H9 (cell line): Measurements from ENCODE around the gene SDHC. TPM values are rescaled to one million over a fixed set of nuclear protein-coding genes. Genes with fewer than 3 reads are reported as not detected.

ENCODE experiments used
- DNase-seq: peaks from one replicate; pipeline ENCODE4 v3.0.0-alpha.2; 2017
- H2AFZ ChIP-seq: one replicate; pipeline ENCODE4 v1.6.1; 2013; ENCODE audit warnings: mild to moderate bottlenecking, low read length, control low read depth, moderate library complexity
- H2AK5ac ChIP-seq: 2 replicates; pipeline ENCODE4 v1.6.1; 2013; ENCODE audit warnings: low read length, control low read depth, mixed read lengths; ENCODE audit not compliant: insufficient read length
- H2BK120ac ChIP-seq: one replicate; pipeline ENCODE4 v1.6.1; 2013; ENCODE audit warnings: low read depth, mild to moderate bottlenecking, low read length, control low read depth, inconsistent platforms; ENCODE audit not compliant: poor library complexity, severe bottlenecking
- H2BK12ac ChIP-seq: 2 replicates; pipeline ENCODE4 v1.6.1; 2013; ENCODE audit warnings: low read length, control low read depth, mixed read lengths, low read depth; ENCODE audit not compliant: insufficient read length
- H2BK15ac ChIP-seq: 2 replicates; pipeline ENCODE4 v1.6.1; 2013; ENCODE audit warnings: low read depth, low read length, control low read depth
- H2BK20ac ChIP-seq: one replicate; pipeline ENCODE4 v1.6.1; 2013; ENCODE audit warnings: low read depth, mild to moderate bottlenecking, low read length, control low read depth, inconsistent platforms; ENCODE audit not compliant: poor library complexity, severe bottlenecking
- H2BK5ac ChIP-seq: 2 replicates; pipeline ENCODE4 v1.6.1; 2013; ENCODE audit warnings: low read length, control low read depth, mixed read lengths; ENCODE audit not compliant: insufficient read length
- H3K14ac ChIP-seq: 2 replicates; pipeline ENCODE4 v1.6.1; 2013; ENCODE audit warnings: low read length, control low read depth; ENCODE audit not compliant: insufficient read depth
- H3K18ac ChIP-seq: 2 replicates; pipeline ENCODE4 v1.6.1; 2013; ENCODE audit warnings: low read depth, mild to moderate bottlenecking, mixed read lengths, low read length, control low read depth; ENCODE audit not compliant: insufficient read length
- H3K23ac ChIP-seq: 2 replicates; pipeline ENCODE4 v1.6.1; 2013; ENCODE audit warnings: low read length, control low read depth, mixed read lengths, low read depth; ENCODE audit not compliant: insufficient read length
- H3K23me2 ChIP-seq: 2 replicates; pipeline ENCODE4 v1.6.1; 2013; ENCODE audit warnings: low read depth, mild to moderate bottlenecking, mixed read lengths, low read length, control low read depth; ENCODE audit not compliant: insufficient read length, poor library complexity, severe bottlenecking
- H3K27ac ChIP-seq: 2 replicates; pipeline ENCODE4 v1.5.1; 2013; ENCODE audit warnings: low read length, control low read depth, mixed read lengths, low read depth; ENCODE audit not compliant: insufficient read length
- H3K27me3 ChIP-seq: 2 replicates; pipeline ENCODE4 v1.6.1; 2013; ENCODE audit warnings: low read length, control low read depth, inconsistent platforms; ENCODE audit not compliant: insufficient read depth
- H3K4ac ChIP-seq: 2 replicates; pipeline ENCODE4 v1.6.1; 2013; ENCODE audit warnings: low read depth, mild to moderate bottlenecking, control low read depth, inconsistent platforms, low read length, moderate library complexity
- H3K4me1 ChIP-seq: 2 replicates; pipeline ENCODE4 v1.6.1; 2013; ENCODE audit warnings: low read length, control low read depth, inconsistent platforms; ENCODE audit not compliant: insufficient read depth
- H3K4me2 ChIP-seq: 2 replicates; pipeline ENCODE4 v1.6.1; 2013; ENCODE audit warnings: low read length, control low read depth, mixed read lengths; ENCODE audit not compliant: insufficient read length, insufficient read depth
- H3K56ac ChIP-seq: 2 replicates; pipeline ENCODE4 v1.6.1; 2013; ENCODE audit warnings: low read depth, mild to moderate bottlenecking, mixed read lengths, low read length, control low read depth; ENCODE audit not compliant: insufficient read length
- H3K79me1 ChIP-seq: 2 replicates; pipeline ENCODE4 v1.6.1; 2013; ENCODE audit warnings: low read depth, mild to moderate bottlenecking, moderate library complexity, low read length, control low read depth, inconsistent platforms; ENCODE audit not compliant: insufficient read depth, poor library complexity, severe bottlenecking
- H3K79me2 ChIP-seq: 2 replicates; pipeline ENCODE4 v1.6.1; 2013; ENCODE audit warnings: low read length, control low read depth, inconsistent platforms; ENCODE audit not compliant: insufficient read depth
- H3K9ac ChIP-seq: 2 replicates; pipeline ENCODE4 v1.6.1; 2013; ENCODE audit warnings: low read length, control low read depth, mixed read lengths; ENCODE audit not compliant: insufficient read length; ENCODE audit errors: extremely low read depth
- H3K9me3 ChIP-seq: one replicate; pipeline ENCODE4 v1.6.1; 2013; ENCODE audit warnings: low read depth, low read length, inconsistent platforms; ENCODE audit not compliant: control insufficient read depth
- H3T11ph ChIP-seq: one replicate; pipeline ENCODE4 v1.6.1; 2013; ENCODE audit warnings: mild to moderate bottlenecking, low read length, control low read depth, inconsistent platforms
- H4K20me1 ChIP-seq: one replicate; pipeline ENCODE4 v1.6.1; 2013; ENCODE audit not compliant: control insufficient read depth, insufficient read length, insufficient read depth
- H4K5ac ChIP-seq: 2 replicates; pipeline ENCODE4 v1.6.1; 2013; ENCODE audit warnings: low read depth, mild to moderate bottlenecking, mixed read lengths, low read length, control low read depth; ENCODE audit not compliant: insufficient read length
- H4K8ac ChIP-seq: replicated peaks from 2 replicates; pipeline ENCODE4 v1.6.1; 2013; ENCODE audit warnings: low read length, control low read depth, mixed read lengths, low read depth; ENCODE audit not compliant: insufficient read length
- H4K91ac ChIP-seq: 2 replicates; pipeline ENCODE4 v1.6.1; 2013; ENCODE audit warnings: low read depth, mild to moderate bottlenecking, moderate library complexity, mixed read lengths, low read length, control low read depth; ENCODE audit not compliant: insufficient read length
- H3K27ac Mint-ChIP-seq, 3 experiments: 2 replicates in 2 of 3; 3 replicates in 1 of 3; pipeline ENCODE4 v1.8.0; 2020 to 2021; ENCODE audit warnings: mixed read lengths in 3 of 3, mild to moderate bottlenecking in 1 of 3, moderate library complexity in 1 of 3
- H3K27me3 Mint-ChIP-seq: 2 replicates; pipeline ENCODE4 v1.8.0; 2021; ENCODE audit warnings: low read depth, mild to moderate bottlenecking, moderate library complexity, mixed read lengths
- H3K36me3 Mint-ChIP-seq, 3 experiments: 2 replicates in 2 of 3; 3 replicates in 1 of 3; pipeline ENCODE4 v1.8.0; 2020 to 2021; ENCODE audit warnings: low read depth in 3 of 3, mixed read lengths in 3 of 3; ENCODE audit not compliant: insufficient read depth in 1 of 3
- H3K4me1 Mint-ChIP-seq, 2 experiments: 2 replicates each; pipeline ENCODE4 v1.8.0; 2020; ENCODE audit warnings: mixed read lengths in 2 of 2
- H3K4me3 Mint-ChIP-seq, 2 experiments: 2 replicates in 1 of 2; 3 replicates in 1 of 2; pipeline ENCODE4 v1.8.0; 2020 to 2021; ENCODE audit warnings: mild to moderate bottlenecking in 2 of 2, mixed read lengths in 2 of 2, moderate library complexity in 1 of 2
- H3K9me3 Mint-ChIP-seq, 2 experiments: 2 replicates in 1 of 2; 3 replicates in 1 of 2; pipeline ENCODE4 v1.8.0; 2020; ENCODE audit warnings: mild to moderate bottlenecking in 2 of 2, mixed read lengths in 2 of 2, moderate library complexity in 1 of 2
- CTCF ChIP-seq: fragments of 200-600 bp; sonication (generic); conservative IDR thresholded peaks from 3 replicates; pipeline ENCODE4 v1.8.0; 2021; ENCODE audit warnings: antibody characterized with exemption, mild to moderate bottlenecking
- WGBS: extraction: QIAGEN DNeasy Blood & Tissue Kit; methylation state at CpG from one replicate; pipeline ENCODE4 v1.1.7; 2013; ENCODE audit warnings: missing lambda C conversion rate, low lambda C conversion rate, mixed read lengths; ENCODE audit not compliant: insufficient read length; ENCODE audit errors: extremely low coverage; 5-methylcytosine and 5-hydroxymethylcytosine counted together
- total RNA-seq: library from RNA; stranded (reverse); gene quantifications from 2 replicates; pipeline ENCODE4 v1.2.1, GENCODE V29; 2021

Gene SDHC
- total RNA-seq, 1 experiment from 2014 or later = 198 TPM

DNA sequence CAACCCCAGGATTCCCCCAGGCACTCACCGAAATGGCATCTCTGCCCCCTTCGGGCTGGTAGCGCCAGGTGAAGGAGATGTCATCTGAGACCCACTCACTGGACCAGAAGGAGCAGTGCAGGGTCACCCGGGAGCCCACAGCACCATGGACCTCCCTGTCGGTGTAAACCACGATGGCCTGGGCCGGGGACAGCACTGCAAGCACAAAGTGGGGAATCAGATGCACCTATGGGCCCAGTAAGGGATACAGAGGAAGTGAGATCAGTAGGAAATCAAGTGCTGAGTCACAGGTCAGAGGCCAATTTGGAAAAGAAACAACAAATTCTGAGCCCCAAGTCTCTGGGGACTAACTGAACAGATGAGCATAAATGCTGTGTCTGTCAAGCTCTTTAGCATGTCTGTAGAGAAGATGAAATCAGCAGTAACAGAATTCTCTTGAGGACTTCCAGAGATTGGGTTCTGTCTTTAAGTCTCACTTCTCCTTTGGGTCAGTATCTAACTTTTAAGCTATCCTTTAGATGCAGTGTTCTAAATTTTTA, 6.9 kb upstream of the SDHC start:
- H3K9me3 ChIP-seq = no peaks in the 10 kb centered on the region
- H3K79me1 ChIP-seq = no peaks in the 10 kb centered on the region
- H3K9ac ChIP-seq = no peak overlapping the region
- no peak for TF ChIP-seq CTCF
- H4K20me1 ChIP-seq = no peaks in the 10 kb centered on the region
- H4K91ac ChIP-seq = no peak overlapping the region
- Mint-ChIP-seq H3K4me3 (no peak overlapping the region), H3K27me3 (peaks cover 3% of the 10 kb centered on the region; the same call in 1 of the 2 replicates), H3K27ac (no peak overlapping the region), H3K9me3 (no peaks in the 10 kb centered on the region), H3K4me1 (peaks cover 31 to 50% of the 10 kb centered on the region in 2 experiments), H3K36me3 (no peaks in the 10 kb centered on the region)
- no CpG with 5 or more reads among the region's 7 CpGs for WGBS
- no peak for DNase-seq
- no peak overlapping the region for H3K4me2 ChIP-seq
- H3K4me1 ChIP-seq = peaks cover 6% of the 10 kb centered on the region; the same call in 1 of the 2 replicates
- no peak overlapping the region for H4K5ac ChIP-seq
- H3K4ac ChIP-seq = no peak overlapping the region
- no peak overlapping the region for H2BK120ac ChIP-seq
- H4K8ac ChIP-seq = no peak overlapping the region
- H3K79me2 ChIP-seq = no peaks in the 10 kb centered on the region
- H3K27ac ChIP-seq = no peak overlapping the region
- H2AK5ac ChIP-seq = no peak overlapping the region
- no peak overlapping the region for H2AFZ ChIP-seq
- no peak overlapping the region for H3K23ac ChIP-seq
- H2BK20ac ChIP-seq = no peak overlapping the region
- H3K23me2 ChIP-seq = peaks cover 8% of the 10 kb centered on the region
- H3K18ac ChIP-seq = no peak overlapping the region
- no peak overlapping the region for H2BK15ac ChIP-seq
- no peak overlapping the region for H2BK12ac ChIP-seq
- no peak overlapping the region for H2BK5ac ChIP-seq
- H3K27me3 ChIP-seq = no peaks in the 10 kb centered on the region
- H3T11ph ChIP-seq = no peak overlapping the region
- H3K14ac ChIP-seq = no peak overlapping the region
- H3K56ac ChIP-seq = no peak overlapping the region
